Measurements from ENCODE around the gene GZMA.

GRCh38 chr5:55143624-55144023 is 41.2 kb downstream of the GZMA start:
- TF ChIP-seq POLR2A (IDR thresholded peaks at IDR 0.05) (no peak), CTCF (IDR thresholded peaks at IDR 0.05) (no peak)
